ENCODE measurements around the gene PDP2. TPM values are rescaled to one million over a fixed set of nuclear protein-coding genes. Genes with fewer than 3 reads are reported as not detected.
A peak's percentile ranks its signal among the peaks of the same experiment; 100 is the strongest.

The PDP2 gene
- total RNA-seq, 4 donors from 2014 or later = 4.9 to 36.2 (median 11.5) TPM

DNA sequence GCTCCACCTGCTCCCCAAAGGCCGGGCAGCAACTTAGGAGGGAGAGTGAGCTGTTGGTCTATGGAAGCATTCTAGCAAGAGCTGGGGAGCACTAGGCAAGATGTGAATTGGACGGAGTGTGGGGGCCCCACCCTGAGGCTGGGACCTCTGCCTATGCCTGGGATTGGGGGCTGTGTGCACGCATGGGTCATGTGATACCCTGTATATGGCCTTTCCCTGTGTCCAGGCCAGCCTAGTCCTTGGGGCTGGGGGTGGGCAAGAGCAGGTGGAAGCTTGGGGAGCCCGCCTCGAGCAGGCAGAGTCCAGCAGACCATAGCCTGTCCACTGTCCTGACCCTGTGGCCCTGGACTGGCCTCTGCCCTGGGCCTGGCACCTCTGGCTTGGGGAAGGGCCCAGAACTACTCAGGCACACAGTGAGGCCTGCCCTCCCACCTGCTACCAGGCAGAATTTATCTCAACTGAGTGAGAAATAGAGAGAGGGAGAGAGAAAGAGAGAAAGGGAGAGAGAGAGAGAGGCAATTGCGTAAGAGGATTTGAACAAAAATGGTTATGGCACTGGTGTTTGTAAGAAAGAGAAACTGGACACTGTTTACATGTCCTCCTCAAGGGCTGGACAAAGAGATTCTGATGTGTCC lies 19.1 kb downstream of the PDP2 start:
- WGBS, 2 donors (ENCODE audit: low coverage in 1 of 2) = 67 to 81% methylated on average over 2 to 6 of the region's 6 CpGs
- Histone ChIP-seq H3K36me3 (no peaks in the 10 kb centered on the region), H3K27me3 (no peaks in the 10 kb centered on the region), H3K4me3 (no peak overlapping the region), H3K4me1 (peaks cover 30 to 81% (median 55%) of the 10 kb centered on the region in 4 donors), H3K9me3 (no peaks in the 10 kb centered on the region), H3K27ac (peak overlapping the region; percentile 75 to 83 (median 82))
- in situ Hi-C loops (cut with MboI; ENCODE audit: low pct_ligation_motif_present in 1 of 4, low pct_unique_long_range_greater_than_20kb in 1 of 4, low sequenced_read_pairs in 3 of 4) = no loop called here
- TF ChIP-seq, protein P1, sequence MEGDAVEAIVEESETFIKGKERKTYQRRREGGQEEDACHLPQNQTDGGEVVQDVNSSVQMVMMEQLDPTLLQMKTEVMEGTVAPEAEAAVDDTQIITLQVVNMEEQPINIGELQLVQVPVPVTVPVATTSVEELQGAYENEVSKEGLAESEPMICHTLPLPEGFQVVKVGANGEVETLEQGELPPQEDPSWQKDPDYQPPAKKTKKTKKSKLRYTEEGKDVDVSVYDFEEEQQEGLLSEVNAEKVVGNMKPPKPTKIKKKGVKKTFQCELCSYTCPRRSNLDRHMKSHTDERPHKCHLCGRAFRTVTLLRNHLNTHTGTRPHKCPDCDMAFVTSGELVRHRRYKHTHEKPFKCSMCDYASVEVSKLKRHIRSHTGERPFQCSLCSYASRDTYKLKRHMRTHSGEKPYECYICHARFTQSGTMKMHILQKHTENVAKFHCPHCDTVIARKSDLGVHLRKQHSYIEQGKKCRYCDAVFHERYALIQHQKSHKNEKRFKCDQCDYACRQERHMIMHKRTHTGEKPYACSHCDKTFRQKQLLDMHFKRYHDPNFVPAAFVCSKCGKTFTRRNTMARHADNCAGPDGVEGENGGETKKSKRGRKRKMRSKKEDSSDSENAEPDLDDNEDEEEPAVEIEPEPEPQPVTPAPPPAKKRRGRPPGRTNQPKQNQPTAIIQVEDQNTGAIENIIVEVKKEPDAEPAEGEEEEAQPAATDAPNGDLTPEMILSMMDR (IDR thresholded peaks at IDR 0.05) = no peak
- no peak for TF ChIP-seq POLR2A (IDR thresholded peaks at IDR 0.05)
- TF ChIP-seq EP300 (IDR thresholded peaks at IDR 0.05; ENCODE audit: low read depth) = no peak
- TF ChIP-seq POLR2AphosphoS5 (IDR thresholded peaks at IDR 0.05) = no peak
- intact Hi-C loops (cut with DNase I; ENCODE audit: low total_unique reads) = no loop called here
- no peak for DNase-seq

DNA sequence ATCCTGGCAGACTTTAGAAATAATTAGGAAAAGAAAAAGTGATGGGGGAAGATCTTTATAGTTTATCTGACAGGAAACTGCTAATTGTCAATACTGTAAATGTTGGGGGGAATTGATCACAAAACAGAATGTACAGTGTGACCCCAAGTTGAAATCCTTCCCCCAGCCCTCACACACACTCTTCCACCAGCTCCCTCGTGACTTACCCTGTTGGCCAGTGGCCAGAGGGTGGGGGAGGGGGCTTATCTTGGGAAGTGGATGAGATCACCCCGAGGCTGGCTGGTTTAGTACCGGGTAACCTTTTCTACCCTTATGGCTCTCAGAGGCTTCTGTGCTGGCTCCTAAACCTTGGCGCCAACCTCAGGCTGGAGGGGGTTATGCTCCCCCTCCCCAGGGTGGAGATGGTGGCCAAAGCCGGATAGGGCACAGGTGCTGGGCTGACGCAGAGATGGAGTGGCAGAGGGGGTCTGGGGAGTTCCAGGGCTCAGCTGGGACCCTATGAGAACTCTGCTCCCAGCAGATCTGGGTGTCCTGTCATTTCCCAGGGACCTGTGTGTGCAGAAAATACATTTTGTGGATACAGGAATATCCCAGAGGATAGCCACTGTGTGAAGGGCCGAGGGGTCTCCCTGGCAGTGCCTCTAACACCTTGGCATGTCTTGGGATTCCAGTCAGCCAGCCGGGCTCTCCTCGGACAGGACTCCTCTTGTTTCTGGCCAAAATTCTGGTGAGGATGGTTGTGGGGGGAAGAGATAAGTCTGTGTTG lies 19.8 kb downstream of the PDP2 start:
- intact Hi-C loops (cut with DNase I; ENCODE audit: low total_unique reads) (no loop called here), in situ Hi-C loops (cut with MboI; ENCODE audit: low pct_ligation_motif_present in 1 of 4, low pct_unique_long_range_greater_than_20kb in 1 of 4, low sequenced_read_pairs in 3 of 4) (no loop called here)
- H3K27ac ChIP-seq = peak overlapping the region; percentile 75 to 83 (median 82)
- peak; percentile 16 to 60 (median 58) for TF ChIP-seq POLR2AphosphoS5 (IDR thresholded peaks at IDR 0.05)
- TF ChIP-seq, protein P1 (IDR thresholded peaks at IDR 0.05) = no peak
- TF ChIP-seq POLR2A (IDR thresholded peaks at IDR 0.05) = peak; percentile 36
- TF ChIP-seq EP300 (IDR thresholded peaks at IDR 0.05; ENCODE audit: low read depth) = peak; percentile 61
- DNase-seq = peak; percentile 86
- no peak overlapping the region for H3K4me3 ChIP-seq
- H3K36me3 ChIP-seq = no peaks in the 10 kb centered on the region
- WGBS, 2 donors (ENCODE audit: low coverage in 1 of 2) = 0 to 40% methylated on average over 2 to 9 of the region's 9 CpGs
- no peaks in the 10 kb centered on the region for H3K9me3 ChIP-seq
- peaks cover 34 to 88% (median 58%) of the 10 kb centered on the region in 4 donors for H3K4me1 ChIP-seq
- no peaks in the 10 kb centered on the region for H3K27me3 ChIP-seq

DNA sequence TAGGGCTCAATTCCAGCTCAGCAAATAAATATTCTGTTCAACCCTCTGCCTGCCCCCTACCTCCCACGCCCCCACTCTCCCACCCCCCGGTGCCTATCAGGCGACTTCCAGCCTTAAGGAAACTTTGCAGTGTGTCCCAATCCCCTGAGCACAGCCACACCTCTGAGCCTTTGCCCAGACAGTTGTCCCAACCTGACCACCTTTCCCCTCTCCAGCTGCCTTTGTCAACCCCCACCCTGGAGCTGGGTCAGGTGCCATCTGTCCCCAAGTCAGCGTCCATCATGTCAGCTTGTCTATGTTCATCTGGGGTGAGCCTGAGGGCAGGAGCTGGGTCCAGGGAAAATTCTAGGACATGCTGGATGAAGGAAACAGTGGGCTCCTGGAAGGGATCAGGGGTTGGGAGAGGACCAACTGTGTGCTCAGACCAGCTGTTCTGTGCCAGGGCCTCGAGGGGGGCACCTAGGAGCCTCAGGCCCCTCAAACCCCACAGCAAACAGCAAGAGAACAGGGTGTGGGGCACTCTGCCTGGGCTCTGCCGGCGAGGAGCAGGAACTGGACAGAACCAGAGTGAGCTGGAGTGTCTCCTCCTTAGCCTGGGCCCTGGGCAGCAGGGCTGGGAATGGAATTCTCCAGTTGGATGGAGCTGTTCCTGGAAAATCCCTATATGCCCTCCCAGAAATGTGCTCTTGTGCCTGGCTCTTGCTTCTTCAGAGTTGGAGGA lies 20.6 kb downstream of the PDP2 start:
- peak in 1 of 3 donors; percentile 20 for TF ChIP-seq POLR2AphosphoS5 (IDR thresholded peaks at IDR 0.05)
- no peak for TF ChIP-seq EP300 (IDR thresholded peaks at IDR 0.05; ENCODE audit: low read depth)
- TF ChIP-seq, protein P1 (IDR thresholded peaks at IDR 0.05) = no peak
- no peak for TF ChIP-seq POLR2A (IDR thresholded peaks at IDR 0.05)
- intact Hi-C loops (cut with DNase I; ENCODE audit: low total_unique reads) (no loop called here), in situ Hi-C loops (cut with MboI; ENCODE audit: low pct_ligation_motif_present in 1 of 4, low pct_unique_long_range_greater_than_20kb in 1 of 4, low sequenced_read_pairs in 3 of 4) (no loop called here)
- Histone ChIP-seq H3K4me1 (peaks cover 41 to 88% (median 60%) of the 10 kb centered on the region in 4 donors), H3K4me3 (no peak overlapping the region), H3K36me3 (no peaks in the 10 kb centered on the region), H3K27me3 (no peaks in the 10 kb centered on the region), H3K9me3 (no peaks in the 10 kb centered on the region), H3K27ac (peak overlapping the region; percentile 75 to 83 (median 82))
- peak; percentile 57 for DNase-seq
- WGBS, 2 donors (ENCODE audit: low coverage in 1 of 2) = 42% methylated on average over 7 of the region's 7 CpGs; no CpG with 5 or more reads in 1 of the 2 donors

DNA sequence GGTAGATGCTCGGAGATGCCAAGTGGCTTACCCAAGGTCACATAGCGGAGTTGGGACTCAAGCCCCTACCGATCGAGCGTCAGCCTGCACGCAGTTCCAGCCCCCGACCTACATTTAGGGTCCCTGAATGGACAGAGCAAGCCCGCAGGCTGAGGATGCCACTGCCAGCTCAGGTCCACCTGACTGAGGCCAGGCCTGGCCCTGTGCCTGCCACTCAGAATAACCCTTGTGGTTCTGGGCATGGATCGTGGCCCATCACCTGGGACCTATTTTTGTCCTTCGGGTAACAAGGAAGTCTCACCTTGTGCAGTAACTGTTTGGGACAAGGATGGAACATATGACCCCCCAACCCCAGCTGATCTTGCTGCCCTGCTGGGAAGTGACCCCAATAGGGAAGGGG lies 21.3 kb downstream of the PDP2 start:
- in situ Hi-C loops (cut with MboI; ENCODE audit: low pct_ligation_motif_present in 1 of 4, low pct_unique_long_range_greater_than_20kb in 1 of 4, low sequenced_read_pairs in 3 of 4) = no loop called here
- Histone ChIP-seq H3K27ac (peak overlapping the region; percentile 75 to 83 (median 82)), H3K27me3 (no peaks in the 10 kb centered on the region), H3K36me3 (no peaks in the 10 kb centered on the region), H3K9me3 (no peaks in the 10 kb centered on the region), H3K4me1 (peaks cover 44 to 85% (median 56%) of the 10 kb centered on the region in 4 donors), H3K4me3 (no peak overlapping the region)
- no peak for DNase-seq
- TF ChIP-seq POLR2A (IDR thresholded peaks at IDR 0.05) (no peak), POLR2AphosphoS5 (IDR thresholded peaks at IDR 0.05) (no peak), EP300 (IDR thresholded peaks at IDR 0.05; ENCODE audit: low read depth) (no peak)
- TF ChIP-seq, protein P1 (IDR thresholded peaks at IDR 0.05) = no peak
- whole genome bisulfite sequencing, 2 donors (ENCODE audit: low coverage in 1 of 2) = 94% methylated on average over 10 of the region's 10 CpGs; no CpG with 5 or more reads in 1 of the 2 donors
- intact Hi-C loops (cut with DNase I; ENCODE audit: low total_unique reads) = no loop called here

All from transverse colon (tissue), 4 donors.